GM12864 (cell line): ENCODE measurements around the gene PAK2.
"Not testable (repeated sequence)": the region's sequence is repeated elsewhere in the genome, so short reads cannot be mapped to it uniquely, and the experiment has no call there.

Experiments
- DNase-seq: peaks from one replicate; pipeline ENCODE4 v3.0.0-alpha.2; 2011; ENCODE audit warnings: low read depth
- H3K4me3 ChIP-seq: 2 replicates; pipeline ENCODE4 v1.5.1; 2011; ENCODE audit warnings: mild to moderate bottlenecking, low read depth, low read length, control low read depth
- TF ChIP-seq, protein P1 (sequence below): IDR thresholded peaks from 2 replicates; pipeline ENCODE4 v1.5.1; 2011; ENCODE audit warnings: low read depth, mild to moderate bottlenecking, moderate library complexity, low read length, control low read depth, inconsistent platforms; ENCODE audit errors: missing control alignments

The PAK2 gene

DNA sequence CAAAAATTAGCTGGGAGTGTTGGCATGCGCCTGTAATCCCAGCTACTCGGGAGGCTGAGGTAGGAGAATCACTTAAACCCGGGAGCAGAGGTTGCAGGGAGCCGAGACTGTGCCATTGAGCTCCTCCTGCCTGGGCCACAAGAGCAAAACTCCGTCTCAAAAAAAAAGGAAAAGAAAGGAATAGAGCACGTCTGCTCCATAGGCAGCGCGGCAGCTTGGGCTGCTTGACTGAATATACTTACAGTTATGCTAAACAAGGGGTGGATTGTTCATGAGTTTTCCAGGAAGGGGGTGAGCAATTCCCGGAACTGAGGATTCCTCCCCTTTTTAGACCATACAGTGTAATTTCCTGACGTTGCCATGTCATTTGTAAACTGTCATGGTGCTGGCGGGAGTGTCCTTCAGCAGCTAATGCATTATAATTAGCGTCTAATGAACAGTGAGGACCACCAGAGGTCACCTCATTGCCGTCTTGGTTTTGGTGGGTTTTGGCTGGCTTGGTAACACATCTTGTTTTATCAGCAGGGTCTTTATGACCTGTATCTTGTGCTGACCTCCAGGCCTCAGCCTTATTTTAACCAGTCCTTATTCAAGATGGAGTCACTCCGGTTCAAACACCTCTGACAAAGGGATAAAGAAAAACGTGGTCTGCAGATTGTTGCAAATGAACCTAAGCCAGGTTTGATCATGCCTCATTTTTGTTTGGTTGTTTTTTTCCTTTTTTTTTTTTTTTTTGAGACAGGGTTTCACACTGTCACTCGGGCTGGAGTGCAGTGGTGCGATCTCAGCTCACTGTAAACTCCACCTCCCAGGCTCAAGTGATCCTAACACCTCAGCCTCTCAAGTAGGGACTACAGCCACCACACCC lies 103.1 kb downstream of the PAK2 start:
- TF ChIP-seq, protein P1, sequence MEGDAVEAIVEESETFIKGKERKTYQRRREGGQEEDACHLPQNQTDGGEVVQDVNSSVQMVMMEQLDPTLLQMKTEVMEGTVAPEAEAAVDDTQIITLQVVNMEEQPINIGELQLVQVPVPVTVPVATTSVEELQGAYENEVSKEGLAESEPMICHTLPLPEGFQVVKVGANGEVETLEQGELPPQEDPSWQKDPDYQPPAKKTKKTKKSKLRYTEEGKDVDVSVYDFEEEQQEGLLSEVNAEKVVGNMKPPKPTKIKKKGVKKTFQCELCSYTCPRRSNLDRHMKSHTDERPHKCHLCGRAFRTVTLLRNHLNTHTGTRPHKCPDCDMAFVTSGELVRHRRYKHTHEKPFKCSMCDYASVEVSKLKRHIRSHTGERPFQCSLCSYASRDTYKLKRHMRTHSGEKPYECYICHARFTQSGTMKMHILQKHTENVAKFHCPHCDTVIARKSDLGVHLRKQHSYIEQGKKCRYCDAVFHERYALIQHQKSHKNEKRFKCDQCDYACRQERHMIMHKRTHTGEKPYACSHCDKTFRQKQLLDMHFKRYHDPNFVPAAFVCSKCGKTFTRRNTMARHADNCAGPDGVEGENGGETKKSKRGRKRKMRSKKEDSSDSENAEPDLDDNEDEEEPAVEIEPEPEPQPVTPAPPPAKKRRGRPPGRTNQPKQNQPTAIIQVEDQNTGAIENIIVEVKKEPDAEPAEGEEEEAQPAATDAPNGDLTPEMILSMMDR: no peak
- no peak for DNase-seq
- no peak overlapping the region for H3K4me3 ChIP-seq

DNA sequence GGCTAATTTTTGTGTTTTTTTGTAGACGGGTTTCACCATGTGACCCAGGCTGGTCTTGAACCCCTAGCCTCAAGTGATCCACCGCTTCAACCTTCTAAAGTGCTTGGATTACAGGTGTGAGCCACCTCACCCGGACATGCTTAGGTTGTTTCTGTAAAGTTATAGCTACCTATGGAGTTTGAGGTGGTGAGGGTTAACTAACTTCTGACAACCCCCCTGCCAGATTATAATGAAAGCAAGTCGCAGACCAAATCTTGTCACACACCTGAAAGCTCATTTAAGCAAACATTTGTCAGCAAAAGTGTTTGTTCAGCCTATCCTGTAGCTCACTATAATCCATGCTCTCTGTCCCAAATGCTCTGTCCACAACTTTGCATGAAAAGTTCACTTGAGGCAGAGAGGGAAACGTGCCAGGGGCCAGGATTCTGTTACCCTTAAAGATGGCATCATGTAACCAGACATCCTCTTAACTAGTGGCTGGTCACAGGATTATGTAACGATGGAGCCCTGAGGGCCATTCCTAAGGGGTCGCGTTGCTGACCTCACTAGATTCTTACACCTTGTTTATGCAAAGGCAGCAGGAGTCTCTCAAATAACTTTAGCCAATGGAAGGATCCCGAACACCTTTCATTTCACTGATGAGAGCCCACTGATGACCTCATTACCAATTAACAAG lies 103.9 kb downstream of the PAK2 start:
- no peak for DNase-seq
- H3K4me3 ChIP-seq: no peak overlapping the region
- TF ChIP-seq, protein P1: no peak

DNA sequence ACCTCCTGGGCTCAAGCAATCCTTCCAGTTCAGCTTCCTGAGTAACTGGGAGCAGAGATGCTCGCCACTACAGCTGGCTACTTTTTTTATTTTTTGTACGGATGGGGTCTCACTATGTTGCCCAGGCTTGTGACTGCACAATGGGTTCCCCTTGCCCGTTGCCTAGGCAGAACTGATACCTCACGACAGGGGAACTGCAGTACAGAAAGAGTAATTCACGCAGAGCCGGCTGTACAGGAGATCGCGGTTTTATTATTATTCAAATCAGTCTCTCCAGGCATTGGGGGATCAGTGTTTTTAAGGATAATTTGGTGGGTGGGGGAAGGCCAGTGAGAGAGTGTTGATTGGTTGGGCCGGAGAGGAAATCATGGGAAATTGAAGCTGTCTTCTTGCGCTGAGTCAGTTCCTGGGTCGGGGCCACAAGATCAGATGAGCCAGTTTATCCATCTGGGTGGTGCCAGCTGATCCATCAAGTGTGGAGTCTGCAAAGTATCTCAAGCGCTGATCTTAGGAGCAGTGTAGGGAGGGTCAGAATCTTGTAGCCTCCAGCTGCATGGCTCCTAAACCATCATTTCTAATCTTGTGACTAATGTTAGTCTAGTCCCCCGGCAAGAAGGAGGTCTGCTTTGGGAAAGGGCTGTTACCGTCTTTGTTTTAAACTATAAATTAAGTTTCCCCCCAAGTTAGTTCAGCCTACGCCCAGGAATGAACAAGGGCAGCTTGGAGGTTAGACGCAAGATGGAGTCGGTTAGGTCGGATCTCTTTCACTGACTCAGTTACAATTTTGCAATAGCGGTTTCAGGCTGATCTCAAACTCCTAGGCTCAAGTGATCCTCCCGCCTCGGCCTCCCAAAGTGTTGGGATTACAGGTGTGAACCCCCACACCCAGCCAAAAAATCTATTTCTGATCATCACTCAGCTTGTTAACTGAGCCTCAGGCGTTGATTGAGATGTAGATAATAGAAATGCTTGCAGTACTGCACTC lies 104.9 kb downstream of the PAK2 start:
- DNase-seq, H3K4me3 ChIP-seq: not testable (repeated sequence)

DNA sequence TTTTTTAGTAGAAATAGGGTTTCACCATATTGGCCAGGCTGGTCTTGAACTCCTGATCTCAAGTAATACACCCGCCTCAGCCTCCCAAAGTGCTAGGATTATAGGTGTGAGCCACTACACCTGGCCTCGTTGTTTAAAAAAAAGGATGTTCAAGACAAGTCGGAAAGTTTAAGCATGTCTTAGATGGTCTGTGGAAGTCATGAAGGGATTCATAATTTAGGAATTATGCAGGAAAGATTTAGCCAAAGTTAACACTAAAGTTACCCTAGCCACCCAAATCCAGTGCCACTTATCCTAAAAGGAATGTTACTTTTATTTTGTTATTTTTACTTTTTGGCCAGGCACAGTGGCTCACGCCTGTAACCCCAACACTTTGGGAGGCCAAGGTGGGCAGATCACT lies 108.7 kb downstream of the PAK2 start:
- not testable (repeated sequence) for DNase-seq, H3K4me3 ChIP-seq

DNA sequence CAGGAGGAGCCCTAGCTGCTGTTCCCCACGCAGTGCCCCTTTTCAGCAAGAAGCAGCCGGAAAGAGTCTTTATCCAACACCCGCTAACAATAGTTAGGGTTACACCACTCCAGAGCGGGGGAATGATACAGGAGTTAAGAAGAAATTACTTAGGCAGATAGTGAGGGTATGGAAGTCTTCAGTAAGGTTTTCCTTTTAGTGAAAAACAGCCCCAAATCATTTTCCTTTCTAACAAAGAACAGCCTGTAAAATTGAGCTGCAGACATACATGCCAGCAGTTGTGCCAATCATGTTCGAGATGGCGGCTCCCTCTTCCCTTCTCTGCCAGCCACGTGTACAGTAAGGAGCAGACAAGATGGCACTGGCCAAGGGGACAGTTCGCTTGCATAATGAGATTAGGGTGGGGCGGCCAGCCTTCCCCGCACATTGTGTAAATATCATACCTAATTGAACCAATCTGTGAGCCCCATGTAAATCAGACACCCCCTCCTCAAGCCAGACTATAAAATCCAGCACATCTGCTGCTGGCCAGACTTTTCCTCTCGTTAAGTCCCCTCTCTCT lies 109.6 kb downstream of the PAK2 start:
- H3K4me3 ChIP-seq: no peak overlapping the region
- TF ChIP-seq, protein P1: no peak
- no peak for DNase-seq

DNA sequence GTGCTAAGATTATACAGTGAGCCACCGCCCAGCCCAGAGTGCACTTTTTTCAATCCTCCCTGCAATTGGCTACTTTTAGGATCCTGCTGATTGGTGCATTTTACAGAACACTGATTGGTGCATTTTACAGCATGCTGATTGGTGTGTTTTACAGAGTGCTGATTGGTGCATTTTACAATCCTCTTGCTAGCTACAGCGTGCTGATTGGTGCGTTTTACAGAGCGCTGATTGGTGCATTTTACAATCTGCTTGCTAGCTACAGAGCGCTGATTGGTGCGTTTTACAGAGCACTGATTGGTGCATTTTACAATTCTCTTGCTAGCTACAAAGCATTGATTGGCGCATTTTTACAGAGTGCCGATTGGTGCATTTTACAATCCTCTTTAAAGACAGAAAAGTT lies 123.3 kb downstream of the PAK2 start:
- H3K4me3 ChIP-seq, DNase-seq: not testable (repeated sequence)

DNA sequence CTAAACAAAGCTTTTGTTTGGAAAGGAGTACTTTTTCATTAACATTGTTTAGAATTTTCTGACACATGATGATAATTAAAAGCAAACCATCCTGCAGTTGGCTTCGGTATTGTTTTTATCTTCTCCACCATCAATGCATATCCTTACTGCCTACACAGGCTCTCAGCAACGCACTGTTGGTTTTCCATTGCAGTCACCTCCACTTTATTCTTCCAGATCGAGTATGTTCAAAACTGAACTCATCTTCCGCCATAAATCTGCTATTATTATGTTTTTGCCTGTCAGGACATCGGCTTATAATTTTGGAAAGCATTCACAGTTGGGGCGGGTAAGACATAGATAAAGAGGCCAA lies 127.5 kb downstream of the PAK2 start:
- DNase-seq: no peak
- TF ChIP-seq, protein P1: no peak
- H3K4me3 ChIP-seq: peak overlapping the region; percentile 99

DNA sequence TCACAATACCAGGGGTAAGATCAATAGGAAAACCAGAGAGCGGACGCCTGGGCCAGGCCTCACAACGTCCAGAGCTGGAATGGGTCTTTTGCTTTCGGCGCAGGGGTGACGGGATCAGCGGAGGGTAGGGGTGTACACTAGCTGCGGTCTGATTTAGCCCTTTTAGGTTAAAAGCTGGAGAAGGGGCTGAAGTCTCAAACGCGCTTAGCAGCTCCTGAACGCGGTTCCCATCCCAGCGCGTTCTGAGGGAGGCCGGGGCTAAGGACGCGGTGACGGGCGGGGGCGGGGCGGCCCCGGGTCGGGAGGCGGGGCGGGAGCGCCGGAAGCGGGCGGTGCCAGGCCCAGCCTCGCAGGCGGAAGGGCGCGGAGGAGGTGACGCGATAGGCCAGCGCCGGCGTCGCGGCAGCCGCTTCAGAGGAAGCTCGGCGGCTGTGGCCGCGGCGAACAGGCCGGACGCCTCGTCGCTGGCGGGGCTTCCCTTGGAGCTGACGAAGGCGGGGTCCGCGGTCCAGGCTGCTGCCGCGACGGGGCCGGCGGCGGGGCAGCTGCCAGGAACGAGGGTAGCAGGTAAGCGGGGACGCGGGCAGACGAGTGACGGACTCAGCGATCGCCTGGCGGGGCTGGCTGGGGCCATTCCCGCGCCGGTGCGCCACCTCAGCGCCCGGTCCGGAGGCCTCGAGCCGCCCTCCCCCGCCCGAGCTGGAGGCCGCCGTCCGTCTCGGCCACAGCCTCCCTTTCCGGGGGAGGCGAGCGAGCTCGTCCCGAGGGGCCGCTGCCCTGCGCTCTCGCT lies 128.0 kb downstream of the PAK2 start, which contains the start of gene SENP5:
Gene SENP5 (plus strand): TSS at position 414 of the 790 bp plus-strand sequence. CDS start 17,262 bp downstream, outside the sequence.
- peak within 1 kb of the TSS; percentile 99 for H3K4me3 ChIP-seq
- peak; percentile 61 for DNase-seq
- TF ChIP-seq, protein P1: no peak
